K562 (cell line): ENCODE measurements around the gene CRIP3. TPM values are rescaled to one million over a fixed set of nuclear protein-coding genes. Genes with fewer than 3 reads are reported as not detected.

ENCODE experiments used
- FOSL1 ChIP-seq: fragments of 200-800 bp; sonication (Bioruptor generic); conservative IDR thresholded peaks from 2 replicates; pipeline ENCODE4 v1.6.1; 2016; ENCODE audit warnings: missing genetic modification characterization, missing compliant biosample characterization
- MTA1 ChIP-seq: fragments of 450-650 bp; IDR thresholded peaks from 2 replicates; pipeline ENCODE4 v1.6.1; 2017; ENCODE audit warnings: borderline replicate concordance
- NR1H2 ChIP-seq: sonication (generic); formaldehyde crosslinking; IDR thresholded peaks from 2 replicates; pipeline ENCODE4 v1.4.0; 2020; ENCODE audit warnings: mild to moderate bottlenecking, missing genetic modification reagents
- TARDBP ChIP-seq: fragments of 450-650 bp; IDR thresholded peaks from 2 replicates; pipeline ENCODE4 v1.6.1; 2016
- ZKSCAN3 ChIP-seq: fragments of 250-450 bp; sonication (Bioruptor Pico); IDR thresholded peaks from 2 replicates; pipeline ENCODE4 v1.4.0; 2020
- ZNF146 ChIP-seq: IDR thresholded peaks from one replicate; pipeline ENCODE4 v1.6.1; 2018; ENCODE audit warnings: missing compliant biosample characterization; ENCODE audit not compliant: unreplicated experiment
- ZNF408 ChIP-seq: fragments of 250-450 bp; sonication (Bioruptor Pico); IDR thresholded peaks from 2 replicates; pipeline ENCODE4 v1.4.0; 2020; ENCODE audit warnings: low read depth, mild to moderate bottlenecking, moderate library complexity
- polyA plus RNA-seq, 8 experiments: library from polyadenylated mRNA; depleted of rRNA in 4 of 8; stranded (reverse) in 5 of 8; unstranded in 3 of 8; fragments of >200 nt; fragmentation: Nextera tagmentation in 2 of 8; fragmentation: Illumina TruSeq in 1 of 8; extraction: Ambion mirVana in 2 of 8; extraction: Trizol in 1 of 8; gene quantifications; 2 replicates each; pipeline versions ENCODE4 v1.2.1 to v1.2.3, GENCODE V29; 2011 to 2014; ENCODE audit warnings: inconsistent platforms in 1 of 8, missing spikeins in 1 of 8
- total RNA-seq, 7 experiments: library from RNA; depleted of rRNA in 6 of 7; stranded (reverse); fragments of >200 nt in 6 of 7; fragmentation: Illumina TruSeq in 2 of 7; extraction: Trizol in 2 of 7; gene quantifications; 2 replicates each; pipeline versions ENCODE4 v1.2.1 to v1.2.3, GENCODE V29; 2011 to 2021; ENCODE audit warnings: low replicate concordance in 1 of 7
- TF ChIP-seq, protein P1 (sequence below): fragments of 450-650 bp; IDR thresholded peaks from 2 replicates; pipeline ENCODE4 v1.6.1; 2016; ENCODE audit warnings: low read depth
- TF ChIP-seq, protein P2 (sequence below): sonication (generic); formaldehyde crosslinking; IDR thresholded peaks from 2 replicates; pipeline ENCODE4 v1.8.1; 2023; ENCODE audit warnings: missing genetic modification reagents, mild to moderate bottlenecking, borderline replicate concordance
- TF ChIP-seq, protein P3 (sequence below): IDR thresholded peaks from 2 replicates; pipeline ENCODE4 v1.6.1; 2016; ENCODE audit warnings: missing genetic modification characterization, missing compliant biosample characterization

CRIP3 gene
- total and polyA plus RNA-seq, 9 of the 15 experiments (the other 6 are each of a cell fraction or from before 2014, with no cell fraction given): 0.36 to 2.1 (median 0.87) TPM

DNA sequence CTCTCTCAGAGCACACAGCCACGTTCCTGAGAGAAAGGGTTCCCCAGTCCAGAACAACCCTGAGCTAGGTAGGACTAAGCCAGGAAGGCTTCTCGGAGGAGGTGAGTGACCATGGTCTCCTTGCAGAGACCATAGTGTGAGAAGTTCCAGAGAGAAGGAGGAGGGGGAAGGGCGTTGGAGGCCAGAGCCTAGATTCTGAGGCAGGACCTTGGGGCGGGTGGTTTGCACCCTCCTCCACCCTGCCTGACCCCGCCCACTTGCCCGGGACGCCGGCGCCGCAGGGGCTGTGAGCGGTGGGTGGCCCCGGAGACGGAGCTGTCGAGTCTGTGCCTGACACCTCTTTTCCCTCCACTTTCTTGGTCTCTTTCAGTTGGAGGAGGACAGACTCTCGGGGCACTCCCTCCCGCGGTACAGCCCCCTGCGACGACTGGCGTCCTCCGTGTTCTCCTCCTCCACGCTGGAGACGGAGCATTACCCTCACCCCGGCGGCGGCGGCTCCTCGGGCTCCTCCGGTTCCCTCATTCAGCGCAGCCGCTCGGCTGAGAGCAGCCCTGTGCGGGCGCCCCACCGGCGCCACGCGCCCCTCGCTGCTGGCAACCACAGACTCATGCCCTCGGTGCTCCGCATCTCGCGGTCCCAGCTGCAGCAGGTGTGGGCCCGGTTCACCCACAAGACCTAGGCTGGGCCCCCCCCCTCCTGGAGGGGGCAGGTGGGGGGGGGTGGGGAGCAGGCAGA, 39.2 kb downstream of the CRIP3 start (continued):
- TF ChIP-seq, protein P1, sequence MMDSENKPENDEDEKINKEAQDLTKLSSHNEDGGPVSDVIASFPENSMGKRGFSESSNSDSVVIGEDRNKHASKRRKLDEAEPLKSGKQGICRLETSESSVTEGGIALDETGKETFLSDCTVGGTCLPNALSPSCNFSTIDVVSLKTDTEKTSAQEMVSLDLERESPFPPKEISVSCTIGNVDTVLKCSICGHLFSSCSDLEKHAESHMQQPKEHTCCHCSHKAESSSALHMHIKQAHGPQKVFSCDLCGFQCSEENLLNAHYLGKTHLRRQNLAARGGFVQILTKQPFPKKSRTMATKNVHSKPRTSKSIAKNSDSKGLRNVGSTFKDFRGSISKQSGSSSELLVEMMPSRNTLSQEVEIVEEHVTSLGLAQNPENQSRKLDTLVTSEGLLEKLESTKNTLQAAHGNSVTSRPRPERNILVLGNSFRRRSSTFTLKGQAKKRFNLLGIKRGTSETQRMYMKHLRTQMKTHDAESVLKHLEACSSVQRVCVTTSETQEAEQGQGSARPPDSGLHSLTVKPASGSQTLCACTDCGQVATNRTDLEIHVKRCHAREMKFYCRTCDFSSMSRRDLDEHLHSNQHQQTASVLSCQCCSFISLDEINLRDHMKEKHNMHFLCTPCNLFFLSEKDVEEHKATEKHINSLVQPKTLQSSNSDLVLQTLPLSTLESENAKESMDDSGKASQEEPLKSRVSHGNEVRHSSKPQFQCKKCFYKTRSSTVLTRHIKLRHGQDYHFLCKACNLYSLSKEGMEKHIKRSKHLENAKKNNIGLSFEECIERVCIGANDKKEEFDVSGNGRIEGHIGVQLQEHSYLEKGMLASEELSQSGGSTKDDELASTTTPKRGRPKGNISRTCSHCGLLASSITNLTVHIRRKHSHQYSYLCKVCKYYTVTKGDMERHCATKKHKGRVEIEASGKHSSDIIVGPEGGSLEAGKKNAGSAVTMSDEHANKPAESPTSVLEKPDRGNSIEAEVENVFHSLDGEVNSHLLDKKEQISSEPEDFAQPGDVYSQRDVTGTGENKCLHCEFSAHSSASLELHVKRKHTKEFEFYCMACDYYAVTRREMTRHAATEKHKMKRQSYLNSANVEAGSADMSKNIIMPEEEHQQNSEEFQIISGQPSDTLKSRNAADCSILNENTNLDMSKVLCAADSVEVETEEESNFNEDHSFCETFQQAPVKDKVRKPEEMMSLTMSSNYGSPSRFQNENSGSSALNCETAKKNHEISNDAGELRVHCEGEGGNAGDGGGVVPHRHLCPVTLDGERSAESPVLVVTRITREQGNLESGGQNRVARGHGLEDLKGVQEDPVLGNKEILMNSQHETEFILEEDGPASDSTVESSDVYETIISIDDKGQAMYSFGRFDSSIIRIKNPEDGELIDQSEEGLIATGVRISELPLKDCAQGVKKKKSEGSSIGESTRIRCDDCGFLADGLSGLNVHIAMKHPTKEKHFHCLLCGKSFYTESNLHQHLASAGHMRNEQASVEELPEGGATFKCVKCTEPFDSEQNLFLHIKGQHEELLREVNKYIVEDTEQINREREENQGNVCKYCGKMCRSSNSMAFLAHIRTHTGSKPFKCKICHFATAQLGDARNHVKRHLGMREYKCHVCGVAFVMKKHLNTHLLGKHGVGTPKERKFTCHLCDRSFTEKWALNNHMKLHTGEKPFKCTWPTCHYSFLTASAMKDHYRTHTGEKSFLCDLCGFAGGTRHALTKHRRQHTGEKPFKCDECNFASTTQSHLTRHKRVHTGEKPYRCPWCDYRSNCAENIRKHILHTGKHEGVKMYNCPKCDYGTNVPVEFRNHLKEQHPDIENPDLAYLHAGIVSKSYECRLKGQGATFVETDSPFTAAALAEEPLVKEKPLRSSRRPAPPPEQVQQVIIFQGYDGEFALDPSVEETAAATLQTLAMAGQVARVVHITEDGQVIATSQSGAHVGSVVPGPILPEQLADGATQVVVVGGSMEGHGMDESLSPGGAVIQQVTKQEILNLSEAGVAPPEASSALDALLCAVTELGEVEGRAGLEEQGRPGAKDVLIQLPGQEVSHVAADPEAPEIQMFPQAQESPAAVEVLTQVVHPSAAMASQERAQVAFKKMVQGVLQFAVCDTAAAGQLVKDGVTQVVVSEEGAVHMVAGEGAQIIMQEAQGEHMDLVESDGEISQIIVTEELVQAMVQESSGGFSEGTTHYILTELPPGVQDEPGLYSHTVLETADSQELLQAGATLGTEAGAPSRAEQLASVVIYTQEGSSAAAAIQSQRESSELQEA: no peak
- no peak for TF ChIP-seq ZNF408
- TF ChIP-seq NR1H2 (CRISPR knock-in tag): no peak
- TF ChIP-seq, protein P2, sequence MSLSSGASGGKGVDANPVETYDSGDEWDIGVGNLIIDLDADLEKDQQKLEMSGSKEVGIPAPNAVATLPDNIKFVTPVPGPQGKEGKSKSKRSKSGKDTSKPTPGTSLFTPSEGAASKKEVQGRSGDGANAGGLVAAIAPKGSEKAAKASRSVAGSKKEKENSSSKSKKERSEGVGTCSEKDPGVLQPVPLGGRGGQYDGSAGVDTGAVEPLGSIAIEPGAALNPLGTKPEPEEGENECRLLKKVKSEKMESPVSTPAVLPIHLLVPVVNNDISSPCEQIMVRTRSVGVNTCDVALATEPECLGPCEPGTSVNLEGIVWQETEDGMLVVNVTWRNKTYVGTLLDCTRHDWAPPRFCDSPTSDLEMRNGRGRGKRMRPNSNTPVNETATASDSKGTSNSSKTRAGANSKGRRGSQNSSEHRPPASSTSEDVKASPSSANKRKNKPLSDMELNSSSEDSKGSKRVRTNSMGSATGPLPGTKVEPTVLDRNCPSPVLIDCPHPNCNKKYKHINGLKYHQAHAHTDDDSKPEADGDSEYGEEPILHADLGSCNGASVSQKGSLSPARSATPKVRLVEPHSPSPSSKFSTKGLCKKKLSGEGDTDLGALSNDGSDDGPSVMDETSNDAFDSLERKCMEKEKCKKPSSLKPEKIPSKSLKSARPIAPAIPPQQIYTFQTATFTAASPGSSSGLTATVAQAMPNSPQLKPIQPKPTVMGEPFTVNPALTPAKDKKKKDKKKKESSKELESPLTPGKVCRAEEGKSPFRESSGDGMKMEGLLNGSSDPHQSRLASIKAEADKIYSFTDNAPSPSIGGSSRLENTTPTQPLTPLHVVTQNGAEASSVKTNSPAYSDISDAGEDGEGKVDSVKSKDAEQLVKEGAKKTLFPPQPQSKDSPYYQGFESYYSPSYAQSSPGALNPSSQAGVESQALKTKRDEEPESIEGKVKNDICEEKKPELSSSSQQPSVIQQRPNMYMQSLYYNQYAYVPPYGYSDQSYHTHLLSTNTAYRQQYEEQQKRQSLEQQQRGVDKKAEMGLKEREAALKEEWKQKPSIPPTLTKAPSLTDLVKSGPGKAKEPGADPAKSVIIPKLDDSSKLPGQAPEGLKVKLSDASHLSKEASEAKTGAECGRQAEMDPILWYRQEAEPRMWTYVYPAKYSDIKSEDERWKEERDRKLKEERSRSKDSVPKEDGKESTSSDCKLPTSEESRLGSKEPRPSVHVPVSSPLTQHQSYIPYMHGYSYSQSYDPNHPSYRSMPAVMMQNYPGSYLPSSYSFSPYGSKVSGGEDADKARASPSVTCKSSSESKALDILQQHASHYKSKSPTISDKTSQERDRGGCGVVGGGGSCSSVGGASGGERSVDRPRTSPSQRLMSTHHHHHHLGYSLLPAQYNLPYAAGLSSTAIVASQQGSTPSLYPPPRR (CRISPR knock-in tag): no peak
- TF ChIP-seq TARDBP: no peak
- no peak for TF ChIP-seq MTA1
- TF ChIP-seq FOSL1: no peak
- no peak for TF ChIP-seq ZNF146 (CRISPR knock-in tag)
- no peak for TF ChIP-seq ZKSCAN3
- TF ChIP-seq, protein P3, sequence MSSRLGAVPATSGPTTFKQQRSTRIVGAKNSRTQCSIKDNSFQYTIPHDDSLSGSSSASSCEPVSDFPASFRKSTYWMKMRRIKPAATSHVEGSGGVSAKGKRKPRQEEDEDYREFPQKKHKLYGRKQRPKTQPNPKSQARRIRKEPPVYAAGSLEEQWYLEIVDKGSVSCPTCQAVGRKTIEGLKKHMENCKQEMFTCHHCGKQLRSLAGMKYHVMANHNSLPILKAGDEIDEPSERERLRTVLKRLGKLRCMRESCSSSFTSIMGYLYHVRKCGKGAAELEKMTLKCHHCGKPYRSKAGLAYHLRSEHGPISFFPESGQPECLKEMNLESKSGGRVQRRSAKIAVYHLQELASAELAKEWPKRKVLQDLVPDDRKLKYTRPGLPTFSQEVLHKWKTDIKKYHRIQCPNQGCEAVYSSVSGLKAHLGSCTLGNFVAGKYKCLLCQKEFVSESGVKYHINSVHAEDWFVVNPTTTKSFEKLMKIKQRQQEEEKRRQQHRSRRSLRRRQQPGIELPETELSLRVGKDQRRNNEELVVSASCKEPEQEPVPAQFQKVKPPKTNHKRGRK (tag): no peak
